Measurements from ENCODE around the gene STT3A.

DNA sequence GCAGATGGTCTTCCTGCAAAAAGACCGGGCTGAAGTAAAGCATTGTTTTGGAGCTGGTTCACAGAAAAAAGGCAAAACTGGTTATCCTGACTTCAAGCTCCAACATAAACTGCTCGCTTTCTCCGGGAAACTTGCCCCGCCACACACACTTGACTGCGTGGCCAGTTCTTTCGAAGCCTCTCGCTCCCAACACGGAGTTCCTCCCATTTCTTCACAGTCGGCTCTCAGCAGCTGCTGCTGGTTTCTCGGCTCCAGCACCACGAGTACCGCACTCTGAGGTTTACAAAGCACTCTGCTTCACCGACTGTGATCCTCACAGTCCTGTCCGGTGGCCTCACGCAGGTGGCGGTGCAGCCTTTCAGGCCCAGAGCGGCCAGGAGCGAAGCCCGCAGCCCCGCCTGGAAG, 32.6 kb downstream of the STT3A start:
- no peak for TF ChIP-seq CTCF (IDR thresholded peaks at IDR 0.05)
- no peak for TF ChIP-seq POLR2A (IDR thresholded peaks at IDR 0.05)

All from testis (tissue), 2 donors.